Measurements from ENCODE around the gene ASAP2. TPM values are rescaled to one million over a fixed set of nuclear protein-coding genes. Genes with fewer than 3 reads are reported as not detected.

Gene ASAP2
- total RNA-seq, 1 experiment from 2014 or later: 12.6 TPM

GRCh38 chr2:9330612-9331270, 124.1 kb downstream of the ASAP2 start:
- Histone ChIP-seq H3K18ac (ENCODE audit: insufficient read length, low read depth, low read length) (no peak overlapping the region), H2BK20ac (ENCODE audit: low read depth, low read length, poor library complexity, severe bottlenecking) (no peak overlapping the region), H2AFZ (ENCODE audit: low read length) (no peak overlapping the region), H3K4me1 (ENCODE audit: insufficient read depth, low read length) (0 out of 2 replicates have a peak, but pooled peaks cover 3% of the 10 kb centered on the region), H2BK12ac (ENCODE audit: insufficient read length, low read depth, low read length) (no peak overlapping the region), H3K14ac (ENCODE audit: insufficient read depth, low read length) (no peak overlapping the region), H2BK5ac (ENCODE audit: insufficient read length, low read length) (no peak overlapping the region), H3K4me2 (ENCODE audit: insufficient read depth, insufficient read length, low read length) (no peak overlapping the region), H3K27me3 (ENCODE audit: insufficient read depth, low read length) (no peaks in the 10 kb centered on the region), H3K23me2 (ENCODE audit: insufficient read length, low read depth, low read length, poor library complexity, severe bottlenecking) (no peaks in the 10 kb centered on the region), H3K9me3 (ENCODE audit: control insufficient read depth, low read depth, low read length) (no peaks in the 10 kb centered on the region), H4K5ac (ENCODE audit: insufficient read length, low read depth, low read length) (no peak overlapping the region), H3K9ac (ENCODE audit: extremely low read depth, insufficient read length, low read length) (no peak overlapping the region), H3K79me1 (ENCODE audit: insufficient read depth, low read depth, low read length, poor library complexity, severe bottlenecking) (no peaks in the 10 kb centered on the region), H4K20me1 (ENCODE audit: control insufficient read depth, insufficient read depth, insufficient read length) (no peaks in the 10 kb centered on the region), H2AK5ac (ENCODE audit: insufficient read length, low read length) (no peak overlapping the region), H3K79me2 (ENCODE audit: insufficient read depth, low read length) (no peaks in the 10 kb centered on the region), H3K27ac (ENCODE audit: insufficient read length, low read depth, low read length) (no peak overlapping the region), H2BK15ac (ENCODE audit: low read depth, low read length) (no peak overlapping the region), H3K23ac (ENCODE audit: insufficient read length, low read depth, low read length) (no peak overlapping the region), H3T11ph (ENCODE audit: low read length) (no peak overlapping the region), H3K56ac (ENCODE audit: insufficient read length, low read depth, low read length) (no peak overlapping the region), H2BK120ac (ENCODE audit: low read depth, low read length, poor library complexity, severe bottlenecking) (no peak overlapping the region), H4K91ac (ENCODE audit: insufficient read length, low read depth, low read length) (no peak overlapping the region), H3K4ac (ENCODE audit: low read depth, low read length) (no peak overlapping the region), H4K8ac (replicated peaks; ENCODE audit: insufficient read length, low read depth, low read length) (no peak overlapping the region)
- no peak overlapping the region for H3K27ac Mint-ChIP-seq
- no peak for TF ChIP-seq CTCF (conservative IDR thresholded peaks at IDR 0.05)
- DNase-seq: no peak
- H3K4me1 Mint-ChIP-seq: peaks cover 10 to 12% of the 10 kb centered on the region in 2 experiments
- no peak overlapping the region for H3K4me3 Mint-ChIP-seq
- no CpG with 5 or more reads among the region's 19 CpGs for WGBS (ENCODE audit: extremely low coverage, insufficient read length, low lambda C conversion rate)
- H3K36me3 Mint-ChIP-seq (ENCODE audit: insufficient read depth in 1 of 3, low read depth in 3 of 3): peaks cover 0 to 7% (median 3%) of the 10 kb centered on the region in 3 experiments; a peak in 5 of 7 replicates
- no peaks in the 10 kb centered on the region for H3K27me3 Mint-ChIP-seq (ENCODE audit: low read depth)
- H3K9me3 Mint-ChIP-seq: no peaks in the 10 kb centered on the region

Measured in H9 (cell line).